ENCODE data around the gene PLPP2.

The PLPP2 gene

GRCh38 chr19:313988-314815 lies 23.0 kb upstream of the PLPP2 start:
- no peak for DNase-seq

- no peak for DNase-seq
These were observed 22.2 kb upstream of the PLPP2 start for GRCh38 chr19:313169-313987.

- no peak for DNase-seq
These were observed 20.6 kb upstream of the PLPP2 start for GRCh38 chr19:311813-312261.

- no peak for DNase-seq
These were observed 19.7 kb upstream of the PLPP2 start for GRCh38 chr19:310781-311496.

- DNase-seq: no peak
These were observed 19.0 kb upstream of the PLPP2 start for GRCh38 chr19:310141-310651.

GRCh38 chr19:309206-309565 lies 18.0 kb upstream of the PLPP2 start:
- no peak for DNase-seq

- no peak for DNase-seq
These were observed 17.4 kb upstream of the PLPP2 start for GRCh38 chr19:308471-309205.

- DNase-seq: no peak
These were observed 16.7 kb upstream of the PLPP2 start for GRCh38 chr19:307793-308420.

- no peak for DNase-seq
These were observed 15.9 kb upstream of the PLPP2 start for GRCh38 chr19:307111-307531.

- no peak for DNase-seq
These were observed 15.1 kb upstream of the PLPP2 start for GRCh38 chr19:306151-306900.

GRCh38 chr19:305240-306150 lies 14.3 kb upstream of the PLPP2 start:
- no peak for DNase-seq

GRCh38 chr19:296476-297225 lies 5.4 kb upstream of the PLPP2 start:
- DNase-seq: no peak

GRCh38 chr19:295687-296370 lies 4.6 kb upstream of the PLPP2 start:
- DNase-seq: no peak

- DNase-seq: no peak
These were observed 3.9 kb upstream of the PLPP2 start for GRCh38 chr19:294946-295686.

- no peak for DNase-seq
These were observed 3.2 kb upstream of the PLPP2 start for GRCh38 chr19:294341-294945.

GRCh38 chr19:293436-294110 lies 2.4 kb upstream of the PLPP2 start:
- DNase-seq: no peak

GRCh38 chr19:292951-293350 lies 1.7 kb upstream of the PLPP2 start:
- DNase-seq: no peak

All from KG1 (cell line).